ENCODE results near the gene CNTNAP2.

CNTNAP2 gene

GRCh38 chr7:146701166-146701565 is 584.6 kb downstream of the CNTNAP2 start:
- DNase-seq, result no peak

- DNase-seq, result no peak
Observed at GRCh38 chr7:146702898-146703297, 586.3 kb downstream of the CNTNAP2 start.

GRCh38 chr7:146709451-146710027 is 592.9 kb downstream of the CNTNAP2 start:
- no peak for DNase-seq

- no peak for DNase-seq
Observed at GRCh38 chr7:146713205-146713604, 596.6 kb downstream of the CNTNAP2 start.

DNA sequence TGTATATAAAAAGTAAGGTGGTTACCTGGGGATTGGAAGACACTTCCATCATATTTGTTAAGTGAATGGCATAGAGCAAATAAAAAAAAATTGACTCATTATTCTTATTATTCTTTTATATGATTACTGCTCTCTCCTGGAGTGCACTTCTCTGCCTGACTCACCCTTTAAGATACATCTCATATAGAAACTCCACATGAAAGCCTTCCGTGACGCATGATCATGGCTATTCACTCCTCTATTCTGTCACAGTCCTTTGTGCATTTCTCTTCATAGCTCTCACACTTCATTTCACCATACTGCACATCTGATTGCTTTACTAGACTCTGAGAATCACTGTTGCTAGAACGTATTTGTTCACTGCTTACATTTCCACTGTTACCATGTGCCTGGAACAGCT is 597.3 kb downstream of the CNTNAP2 start:
- no peak for DNase-seq

DNA sequence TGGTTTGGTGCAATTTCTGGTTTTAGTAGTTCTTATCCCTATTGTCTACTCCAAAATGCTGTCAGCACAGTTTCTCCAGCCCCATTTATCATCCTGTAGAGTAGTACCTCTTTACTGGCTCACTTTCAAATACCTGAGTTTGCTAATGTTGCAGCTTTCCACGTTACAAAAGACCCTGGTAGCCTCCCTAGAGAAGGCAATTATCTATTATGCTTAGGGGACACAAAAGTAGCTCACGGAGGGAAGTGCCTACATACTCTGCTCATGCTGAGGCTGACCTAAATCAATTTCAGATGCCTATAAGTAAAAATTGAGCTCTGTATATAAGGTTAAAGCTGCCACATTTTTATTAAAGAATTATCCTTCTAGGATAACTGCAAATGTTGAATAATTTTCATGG is 603.6 kb downstream of the CNTNAP2 start:
- no peak for DNase-seq

GRCh38 chr7:146722986-146723385 is 606.4 kb downstream of the CNTNAP2 start:
- no peak for DNase-seq

DNA sequence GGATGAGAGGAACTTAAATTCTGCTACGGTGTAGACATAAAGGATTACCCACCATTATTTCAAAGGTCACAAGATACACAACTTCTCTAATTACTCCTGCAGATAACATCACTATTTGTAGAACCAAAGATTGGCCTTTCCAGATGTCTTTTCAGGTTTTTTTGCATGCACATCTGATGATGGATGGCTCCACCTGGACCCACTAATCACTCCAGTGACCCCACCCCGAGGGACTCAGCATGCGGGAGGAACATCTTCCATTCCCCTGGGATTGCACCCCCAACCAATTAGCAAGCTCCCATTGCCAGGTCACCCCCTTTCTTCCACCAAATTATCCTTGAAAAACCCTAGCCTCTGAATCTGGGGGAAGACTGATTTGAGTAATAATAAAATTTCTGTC is 608.9 kb downstream of the CNTNAP2 start:
- DNase-seq, result no peak

DNA sequence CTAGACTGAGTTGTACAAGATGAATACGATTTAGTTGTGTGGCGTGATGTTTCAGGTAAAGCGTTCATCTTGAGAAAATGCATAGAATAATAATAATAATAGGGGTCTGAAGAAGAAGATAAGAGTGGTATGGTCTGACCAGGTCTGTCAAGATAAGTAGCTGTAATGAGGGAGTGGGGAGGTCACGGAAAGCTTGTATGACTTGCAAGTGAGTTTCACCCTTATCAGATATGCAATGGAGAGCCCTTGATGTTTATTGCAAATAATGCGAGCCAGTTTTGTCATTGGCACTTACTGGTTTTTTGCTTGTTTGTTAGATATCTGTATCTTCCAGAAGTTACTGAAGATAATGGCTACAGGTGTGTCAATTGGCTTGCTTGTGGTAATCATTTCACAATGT is 611.5 kb downstream of the CNTNAP2 start:
- DNase-seq, result no peak

- no peak for DNase-seq
Observed at GRCh38 chr7:146728611-146729010, 612.0 kb downstream of the CNTNAP2 start.

DNA sequence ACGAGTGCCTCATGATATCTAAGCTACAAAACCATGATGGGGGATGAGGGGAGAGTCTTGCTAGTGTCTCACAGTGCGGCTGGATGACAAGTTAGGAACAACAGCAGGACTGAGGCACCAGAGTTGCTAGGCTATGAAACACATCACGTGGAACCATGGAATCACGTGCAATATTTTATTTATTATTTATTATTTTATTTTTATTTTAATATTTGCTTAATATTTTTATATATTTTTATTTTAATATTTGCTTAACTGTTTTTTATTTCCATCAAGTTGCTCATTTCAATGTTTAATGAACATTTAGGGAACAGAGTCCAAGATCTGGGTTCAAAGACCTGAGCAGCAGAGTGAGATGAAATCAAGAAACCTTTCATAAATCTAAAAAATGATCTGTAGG is 614.6 kb downstream of the CNTNAP2 start:
- no peak for DNase-seq

DNA sequence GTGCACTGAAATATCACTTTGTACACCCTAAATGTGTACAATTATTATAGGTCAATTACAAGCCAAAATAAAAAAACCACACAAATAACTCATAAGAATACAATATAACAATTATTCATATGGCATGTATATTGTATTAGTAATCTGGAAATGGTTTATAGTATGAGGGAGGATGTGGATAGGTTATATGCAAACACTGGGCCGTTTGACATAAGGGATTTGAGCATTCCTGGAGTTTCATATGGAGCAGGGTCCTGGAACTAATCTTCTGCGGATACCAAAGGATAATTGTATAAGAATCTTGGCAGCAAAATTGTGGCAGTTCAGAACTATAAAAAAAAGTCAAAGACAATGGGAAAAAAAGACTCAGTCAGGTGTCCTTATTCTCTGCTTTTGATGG is 619.4 kb downstream of the CNTNAP2 start:
- no peak for DNase-seq

DNA sequence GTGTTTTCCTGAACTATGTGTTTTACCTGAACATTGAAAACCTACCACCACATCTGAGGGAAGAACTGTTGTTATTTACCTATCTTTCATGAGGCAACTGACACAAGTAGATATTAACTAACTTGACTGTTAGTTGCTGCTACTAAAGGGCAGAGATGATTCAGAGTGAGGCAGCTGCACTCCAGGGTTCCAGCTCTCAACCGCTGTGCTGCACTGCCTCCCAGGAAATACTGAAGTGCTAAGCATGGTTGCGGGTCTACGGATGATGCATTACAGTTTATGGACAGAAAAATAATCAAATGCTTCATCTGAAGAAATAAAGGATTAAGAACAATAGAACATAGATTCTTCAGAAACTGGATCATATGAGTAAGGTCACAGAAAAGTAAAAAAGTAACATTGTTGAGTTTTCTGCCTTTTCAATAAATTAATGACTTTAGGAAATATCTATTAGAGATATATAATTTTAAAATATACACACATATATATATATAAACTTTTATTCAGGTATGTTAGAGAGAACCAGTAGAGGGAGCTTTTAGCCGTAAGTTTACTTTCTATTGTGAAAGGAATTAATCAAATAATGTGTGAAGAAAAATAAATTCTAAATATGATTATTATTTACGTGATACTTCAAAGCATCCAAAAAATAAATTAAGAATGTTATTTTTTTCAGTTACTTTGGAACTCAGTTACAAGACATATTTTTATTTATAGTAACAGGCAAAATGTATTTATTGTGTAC is 620.0 kb downstream of the CNTNAP2 start:
- no peak for DNase-seq

DNA sequence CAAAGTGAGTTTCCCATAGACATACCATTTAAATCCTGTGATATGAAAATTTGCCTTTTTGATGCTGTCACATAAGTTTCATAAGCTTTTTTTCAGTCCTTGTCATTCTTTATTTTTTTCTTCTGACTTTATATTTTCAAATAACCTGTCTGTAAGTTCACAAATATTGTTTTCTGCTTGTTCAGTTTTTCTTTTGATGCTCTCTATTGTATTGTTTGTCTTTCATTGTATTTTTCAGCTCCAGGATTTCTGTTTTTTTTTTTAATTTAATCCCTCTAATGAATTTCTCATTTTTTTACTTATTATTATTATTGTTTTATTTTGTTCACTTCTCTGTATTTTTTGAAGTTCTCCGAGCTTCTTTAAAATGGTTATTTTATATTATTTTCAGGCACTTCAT is 623.4 kb downstream of the CNTNAP2 start:
- no peak for DNase-seq

- no peak for DNase-seq
Observed at GRCh38 chr7:146741911-146742310, 625.3 kb downstream of the CNTNAP2 start.

- DNase-seq, result no peak
Observed at GRCh38 chr7:146754385-146754784, 637.8 kb downstream of the CNTNAP2 start.

- DNase-seq, result no peak
Observed at GRCh38 chr7:146755585-146755984, 639.0 kb downstream of the CNTNAP2 start.

- DNase-seq, result no peak
Observed at GRCh38 chr7:146764458-146764857, 647.9 kb downstream of the CNTNAP2 start.

DNA sequence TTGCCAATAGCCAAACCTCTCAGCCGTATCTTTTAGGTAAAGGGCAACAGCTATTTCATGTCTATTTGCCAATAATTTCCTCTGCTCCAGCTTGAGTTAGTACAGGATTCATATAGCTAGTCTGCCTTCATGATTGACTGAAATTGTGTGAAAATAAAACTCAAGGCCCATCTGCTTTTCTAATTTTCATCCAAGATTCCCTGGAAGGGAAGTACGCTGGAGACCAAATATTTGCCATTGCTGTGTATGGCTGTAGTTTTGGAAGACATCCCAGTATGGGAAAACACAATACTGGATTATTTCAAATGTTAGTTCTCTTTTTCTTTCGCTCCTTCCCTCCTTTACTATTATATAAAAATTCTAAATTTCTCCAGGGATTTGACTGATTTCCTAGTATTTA is 652.4 kb downstream of the CNTNAP2 start:
- no peak for DNase-seq

GRCh38 chr7:146772601-146773000 is 656.0 kb downstream of the CNTNAP2 start:
- peak; percentile 76 for DNase-seq

DNA sequence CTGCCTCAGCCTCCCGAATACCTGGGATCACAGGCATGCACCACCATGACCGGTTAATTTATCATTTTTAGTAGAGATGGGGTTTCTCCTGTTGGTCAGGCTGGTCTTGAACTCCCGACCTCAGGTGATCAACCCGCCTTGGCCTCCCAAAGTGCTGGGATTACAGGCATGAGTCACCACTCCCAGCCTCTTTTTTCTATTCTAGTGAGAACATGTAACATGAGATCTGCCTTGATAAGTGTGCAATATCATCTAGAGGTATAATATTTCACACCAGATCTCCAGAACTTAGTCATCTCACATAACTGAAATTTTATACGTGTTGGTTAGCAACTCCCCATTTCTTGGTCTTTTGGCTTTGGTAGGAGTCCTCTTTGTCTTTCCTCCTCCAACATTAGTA is 656.9 kb downstream of the CNTNAP2 start:
- no peak for DNase-seq

GRCh38 chr7:146781352-146782116 is 664.9 kb downstream of the CNTNAP2 start:
- DNase-seq, result peak; percentile 15

- no peak for DNase-seq
Observed at GRCh38 chr7:146787266-146787665, 670.7 kb downstream of the CNTNAP2 start.

- no peak for DNase-seq
Observed at GRCh38 chr7:146788008-146788407, 671.4 kb downstream of the CNTNAP2 start.
